WI38 (cell line): ENCODE results near the gene CARM1.

Source experiments
- H3K4me3 ChIP-seq: 2 replicates; pipeline ENCODE4 v1.5.1; 2011; ENCODE audit warnings: low read depth, mild to moderate bottlenecking, control low read depth, low read length
- CTCF ChIP-seq: IDR thresholded peaks from 2 replicates; pipeline ENCODE4 v1.5.1; 2012; ENCODE audit warnings: low read depth, mild to moderate bottlenecking, control low read depth, low read length

CARM1 gene

GRCh38 chr19:10891405-10892086 is 20.2 kb downstream of the CARM1 start:
- H3K4me3 ChIP-seq: no peak overlapping the region
- TF ChIP-seq CTCF: no peak

- no peak for TF ChIP-seq CTCF
Observed at GRCh38 chr19:10892256-10892655, 20.9 kb downstream of the CARM1 start.

GRCh38 chr19:10894911-10895213 is 23.5 kb downstream of the CARM1 start:
- H3K4me3 ChIP-seq: no peak overlapping the region
- no peak for TF ChIP-seq CTCF

More at GRCh38 chr19:10892256-10892655, 20.9 kb downstream of the CARM1 start:
- no peak overlapping the region for H3K4me3 ChIP-seq

GRCh38 chr19:10895363-10895762 is 24.0 kb downstream of the CARM1 start:
- TF ChIP-seq CTCF: no peak
- H3K4me3 ChIP-seq: no peak overlapping the region

GRCh38 chr19:10895920-10896319 is 24.6 kb downstream of the CARM1 start:
- TF ChIP-seq CTCF: no peak
- no peak overlapping the region for H3K4me3 ChIP-seq

- no peak for TF ChIP-seq CTCF
- no peak overlapping the region for H3K4me3 ChIP-seq
Observed at GRCh38 chr19:10896851-10897526, 25.6 kb downstream of the CARM1 start.

DNA sequence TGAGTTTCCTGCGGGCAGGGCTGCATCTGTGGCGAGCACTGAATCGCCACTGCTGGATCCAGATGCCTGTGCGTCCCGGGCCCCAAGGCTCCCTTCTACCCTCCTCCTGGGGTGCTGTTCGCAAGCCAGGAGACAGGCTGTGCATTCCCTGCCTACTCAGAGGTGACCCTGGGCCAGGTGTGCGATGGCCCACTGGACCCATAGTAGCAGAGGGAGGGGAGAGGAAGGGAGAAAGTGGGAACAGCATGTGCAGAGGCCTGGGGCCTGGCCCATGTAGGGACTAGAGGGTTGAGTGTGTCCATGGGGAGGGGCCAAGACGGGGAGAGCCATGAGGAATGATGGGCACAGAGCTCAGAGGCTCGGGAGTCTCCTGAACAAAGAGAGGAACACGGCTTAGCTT is 27.3 kb downstream of the CARM1 start:
- H3K4me3 ChIP-seq: no peak overlapping the region
- no peak for TF ChIP-seq CTCF
